HFF-Myc (cell line): Measurements from ENCODE around the gene CAPZB.

ENCODE experiments used
- DNase-seq: peaks from one replicate; pipeline ENCODE4 v3.0.0-alpha.2; 2011; ENCODE audit warnings: low read depth; ENCODE audit errors: extremely low read depth
- H3K4me3 ChIP-seq: replicated peaks from 2 replicates; pipeline ENCODE4 v1.5.1; 2011; ENCODE audit warnings: low read depth, mild to moderate bottlenecking, control low read depth, low read length
- TF ChIP-seq, protein P1 (sequence below): IDR thresholded peaks from 2 replicates; pipeline ENCODE4 v1.5.1; 2012; ENCODE audit warnings: mild to moderate bottlenecking, low read depth, low read length, control low read depth; ENCODE audit errors: missing control alignments

Gene CAPZB

DNA sequence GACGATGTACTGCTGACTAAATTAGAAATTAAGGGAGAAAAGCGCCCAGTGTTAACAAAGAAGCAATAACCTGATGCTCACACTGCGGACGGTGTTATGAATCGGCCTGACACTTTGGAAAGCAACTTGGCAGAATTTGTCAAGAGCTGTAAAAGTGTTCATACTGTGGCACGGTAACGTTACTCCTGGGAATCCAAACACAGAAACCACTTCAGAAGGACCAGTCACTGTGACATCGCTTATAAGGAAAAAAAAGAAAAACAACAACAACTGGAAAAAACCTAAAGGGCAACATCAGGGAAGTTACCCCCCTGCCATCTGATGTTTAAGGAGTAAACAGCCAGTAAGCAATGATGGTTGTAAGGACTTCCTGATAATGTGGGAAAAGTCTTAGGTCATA, 27.7 kb downstream of the CAPZB start:
- TF ChIP-seq, protein P1, sequence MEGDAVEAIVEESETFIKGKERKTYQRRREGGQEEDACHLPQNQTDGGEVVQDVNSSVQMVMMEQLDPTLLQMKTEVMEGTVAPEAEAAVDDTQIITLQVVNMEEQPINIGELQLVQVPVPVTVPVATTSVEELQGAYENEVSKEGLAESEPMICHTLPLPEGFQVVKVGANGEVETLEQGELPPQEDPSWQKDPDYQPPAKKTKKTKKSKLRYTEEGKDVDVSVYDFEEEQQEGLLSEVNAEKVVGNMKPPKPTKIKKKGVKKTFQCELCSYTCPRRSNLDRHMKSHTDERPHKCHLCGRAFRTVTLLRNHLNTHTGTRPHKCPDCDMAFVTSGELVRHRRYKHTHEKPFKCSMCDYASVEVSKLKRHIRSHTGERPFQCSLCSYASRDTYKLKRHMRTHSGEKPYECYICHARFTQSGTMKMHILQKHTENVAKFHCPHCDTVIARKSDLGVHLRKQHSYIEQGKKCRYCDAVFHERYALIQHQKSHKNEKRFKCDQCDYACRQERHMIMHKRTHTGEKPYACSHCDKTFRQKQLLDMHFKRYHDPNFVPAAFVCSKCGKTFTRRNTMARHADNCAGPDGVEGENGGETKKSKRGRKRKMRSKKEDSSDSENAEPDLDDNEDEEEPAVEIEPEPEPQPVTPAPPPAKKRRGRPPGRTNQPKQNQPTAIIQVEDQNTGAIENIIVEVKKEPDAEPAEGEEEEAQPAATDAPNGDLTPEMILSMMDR, result no peak
- H3K4me3 ChIP-seq, result no peak overlapping the region
- no peak for DNase-seq

DNA sequence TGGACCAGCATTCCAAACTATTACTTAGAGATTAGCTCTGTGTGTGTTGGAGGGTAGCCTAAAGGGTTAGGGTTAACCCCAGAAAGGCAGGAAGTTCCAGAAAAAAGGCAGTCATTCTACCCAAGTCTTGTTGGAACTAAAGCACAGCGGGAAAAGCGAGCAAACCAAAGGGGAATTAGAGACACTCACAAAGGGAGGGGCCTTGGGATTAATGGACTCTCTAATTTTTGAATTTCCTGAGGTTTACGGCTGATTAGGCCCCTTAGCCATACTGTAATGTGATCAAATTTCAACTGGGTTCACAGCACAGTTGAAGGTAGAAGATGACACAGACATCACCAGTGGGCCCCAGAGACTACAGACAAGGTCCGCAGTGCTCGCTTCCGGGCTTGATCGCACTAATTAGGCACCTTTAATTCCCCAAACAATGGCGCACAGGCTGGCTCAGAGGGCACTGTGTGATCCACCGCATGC, 28.3 kb downstream of the CAPZB start:
- TF ChIP-seq, protein P1, result no peak
- H3K4me3 ChIP-seq, result no peak overlapping the region
- DNase-seq, result no peak

DNA sequence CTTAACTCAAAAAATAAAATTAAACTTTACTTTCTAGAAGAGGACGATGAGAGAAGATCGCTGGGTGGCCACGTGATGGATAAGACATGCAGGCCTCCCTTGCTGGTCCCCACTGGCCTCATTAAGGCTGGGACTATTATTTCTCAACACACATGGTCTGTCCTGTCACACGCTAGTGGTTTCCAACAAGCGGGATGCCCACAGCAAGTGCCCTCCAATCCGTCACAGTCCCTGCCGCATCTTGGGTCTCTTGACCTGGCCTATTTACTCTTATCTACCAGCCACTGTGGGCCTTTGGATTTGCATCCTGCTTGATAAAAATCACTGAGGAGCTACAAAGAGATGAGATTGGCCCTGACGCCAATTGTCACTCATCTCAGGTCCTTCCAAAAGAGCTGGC, 30.0 kb downstream of the CAPZB start:
- DNase-seq, result no peak
- no peak overlapping the region for H3K4me3 ChIP-seq
- TF ChIP-seq, protein P1, result no peak

DNA sequence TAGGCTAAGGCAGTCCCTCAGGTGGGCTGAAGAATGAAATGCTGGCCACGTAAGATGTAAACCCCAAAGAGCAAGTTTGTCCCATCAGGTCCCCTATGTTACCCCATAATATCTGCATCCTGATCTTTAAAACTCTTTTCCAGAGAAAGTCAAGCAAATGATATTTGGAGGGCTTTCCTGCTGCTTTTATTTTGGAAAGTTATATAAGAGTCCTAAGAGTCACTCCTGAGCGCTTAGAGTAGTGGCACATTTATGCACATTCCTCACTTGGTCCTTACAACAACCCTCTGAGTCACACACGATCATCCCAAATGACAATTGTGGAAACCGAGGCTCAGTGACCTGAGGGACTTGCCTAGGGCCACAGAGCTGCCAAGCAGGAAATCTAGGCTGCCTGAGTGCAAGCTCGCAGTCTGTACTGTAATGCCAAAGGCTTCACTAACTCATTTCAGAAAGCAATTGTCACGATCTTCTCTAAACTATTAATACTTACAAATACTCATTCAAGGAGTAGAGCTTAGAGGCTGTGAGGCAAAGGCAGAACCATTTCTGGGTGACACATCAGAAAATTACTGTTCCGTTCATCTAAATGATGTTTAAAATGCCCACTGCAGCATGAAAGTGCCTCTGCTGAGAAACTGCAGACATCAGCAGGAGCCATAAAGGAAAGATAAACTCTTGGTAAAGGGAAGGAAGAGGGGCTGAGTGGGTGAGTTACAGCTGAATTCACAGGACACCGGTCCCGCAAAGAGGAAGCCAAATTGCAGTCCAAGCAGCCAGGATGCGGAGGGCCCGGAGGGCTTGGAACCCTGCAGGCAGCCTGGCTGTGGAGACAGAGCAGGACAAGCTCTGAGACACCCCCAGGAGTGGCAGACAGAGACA, 30.8 kb downstream of the CAPZB start:
- no peak overlapping the region for H3K4me3 ChIP-seq
- DNase-seq, result no peak
- TF ChIP-seq, protein P1, result no peak

DNA sequence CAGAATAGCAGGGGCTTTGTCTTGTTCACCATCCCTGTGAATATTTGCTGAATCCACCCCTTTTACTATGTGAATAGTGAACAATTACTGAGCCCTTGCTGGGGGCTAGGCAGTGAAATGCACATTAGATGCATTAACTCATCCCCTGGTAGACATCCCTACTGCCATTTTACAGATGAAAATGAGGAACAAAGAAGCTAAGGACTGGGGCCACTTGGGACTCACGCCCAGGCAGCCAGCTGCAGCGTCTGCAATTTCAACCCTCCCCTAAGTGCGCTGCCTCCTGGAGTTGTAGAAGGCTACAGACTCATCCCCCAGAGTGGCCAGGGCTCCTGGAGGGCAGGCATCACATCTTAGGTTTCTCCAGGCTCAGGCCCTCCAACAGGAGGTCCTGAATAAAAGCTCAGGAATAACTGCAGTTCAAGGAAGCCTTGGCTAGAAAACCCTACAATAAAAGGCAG, 31.6 kb downstream of the CAPZB start:
- no peak for DNase-seq
- TF ChIP-seq, protein P1, result no peak
- no peak overlapping the region for H3K4me3 ChIP-seq

DNA sequence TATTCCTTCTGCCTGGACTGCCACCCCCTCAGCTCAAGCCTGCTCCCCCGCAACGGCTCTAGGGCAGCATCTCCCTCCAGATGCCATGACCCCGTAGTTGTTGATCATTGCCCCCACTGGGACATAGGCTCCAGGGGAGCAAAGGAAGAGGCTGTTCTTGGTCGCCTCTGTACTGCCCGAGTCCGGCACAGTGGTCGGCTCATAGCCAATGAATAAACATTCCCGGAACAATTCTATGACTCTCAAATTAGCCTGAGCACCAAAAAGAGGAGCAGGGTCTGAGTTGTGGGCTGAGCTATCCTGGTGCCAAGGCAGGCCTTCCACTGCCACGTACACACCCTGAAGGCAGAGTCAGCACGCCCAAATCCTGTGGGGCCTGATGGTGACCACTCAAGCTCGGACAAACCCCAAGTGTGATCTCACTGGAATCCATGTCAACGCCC, 33.1 kb downstream of the CAPZB start:
- no peak overlapping the region for H3K4me3 ChIP-seq
- peak; percentile 68 for DNase-seq
- TF ChIP-seq, protein P1, result no peak
